HG03521 (cell line): ENCODE data around the gene LASP1NB.

Source experiments
- ATAC-seq: cut with Tn5 transposase; IDR thresholded peaks from one replicate; pipeline ENCODE4 v1.9.1; 2021; ENCODE audit warnings: mild to moderate bottlenecking, moderate library complexity; ENCODE audit not compliant: unreplicated experiment

Gene LASP1NB

GRCh38 chr17:38925263-38925995, at the start of gene LASP1NB:
Gene LASP1NB (plus strand): TSS chr17:38925614.
- ATAC-seq, result no peak

- ATAC-seq, result no peak
These were observed 48.1 kb upstream of the LASP1NB start for GRCh38 chr17:38877130-38877851.

- no peak for ATAC-seq
These were observed 45.3 kb upstream of the LASP1NB start for GRCh38 chr17:38879878-38880665.

DNA sequence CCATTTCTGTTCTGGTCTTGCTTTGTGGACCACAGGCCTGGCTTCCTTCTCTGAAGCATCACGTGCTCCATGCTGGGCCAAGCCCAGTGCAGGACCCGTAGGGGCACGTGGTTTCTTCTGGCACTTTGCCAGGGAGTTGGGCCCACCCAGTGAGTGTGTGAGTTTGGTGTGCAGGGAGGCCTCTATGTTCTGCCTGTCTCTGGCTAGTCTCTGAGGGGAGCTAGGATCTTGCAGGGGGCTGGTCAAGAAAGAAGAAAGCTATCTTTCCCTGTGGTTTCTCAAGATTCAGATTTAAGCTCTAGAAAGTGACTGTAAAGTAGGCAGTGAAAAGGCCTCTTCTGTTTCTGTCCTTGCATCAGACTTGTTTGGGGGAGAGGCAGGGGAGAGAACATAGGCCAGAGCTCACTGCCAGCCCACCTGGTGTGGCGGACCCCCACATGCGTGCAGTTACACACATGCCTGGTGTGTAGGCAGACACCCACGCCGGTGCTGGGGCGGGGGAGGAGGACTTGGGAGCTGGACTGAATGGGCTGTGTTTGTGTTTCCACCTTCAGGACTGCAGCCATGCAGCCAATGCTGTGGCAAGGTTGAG, 43.7 kb upstream of the LASP1NB start:
- ATAC-seq, result no peak

DNA sequence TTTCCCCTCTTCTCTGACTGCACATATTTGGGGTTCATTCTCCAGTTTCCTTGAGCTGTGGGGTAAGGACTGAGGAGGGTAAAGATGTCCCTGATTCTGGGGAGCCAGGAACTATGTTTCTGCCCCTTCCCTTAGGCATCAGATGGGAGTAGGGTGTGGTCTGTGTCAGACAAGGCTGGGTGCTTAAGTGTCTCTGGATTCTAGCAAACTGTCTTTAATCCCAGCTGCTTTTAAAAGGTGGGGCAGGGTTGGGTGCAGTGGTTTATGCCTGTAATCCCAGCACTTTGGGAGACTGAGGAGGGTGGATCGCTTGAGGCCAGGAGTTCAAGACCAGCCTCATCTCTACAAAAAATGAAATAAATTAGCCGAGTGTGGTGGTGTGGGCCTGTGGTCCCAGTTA, 42.5 kb upstream of the LASP1NB start:
- no peak for ATAC-seq

DNA sequence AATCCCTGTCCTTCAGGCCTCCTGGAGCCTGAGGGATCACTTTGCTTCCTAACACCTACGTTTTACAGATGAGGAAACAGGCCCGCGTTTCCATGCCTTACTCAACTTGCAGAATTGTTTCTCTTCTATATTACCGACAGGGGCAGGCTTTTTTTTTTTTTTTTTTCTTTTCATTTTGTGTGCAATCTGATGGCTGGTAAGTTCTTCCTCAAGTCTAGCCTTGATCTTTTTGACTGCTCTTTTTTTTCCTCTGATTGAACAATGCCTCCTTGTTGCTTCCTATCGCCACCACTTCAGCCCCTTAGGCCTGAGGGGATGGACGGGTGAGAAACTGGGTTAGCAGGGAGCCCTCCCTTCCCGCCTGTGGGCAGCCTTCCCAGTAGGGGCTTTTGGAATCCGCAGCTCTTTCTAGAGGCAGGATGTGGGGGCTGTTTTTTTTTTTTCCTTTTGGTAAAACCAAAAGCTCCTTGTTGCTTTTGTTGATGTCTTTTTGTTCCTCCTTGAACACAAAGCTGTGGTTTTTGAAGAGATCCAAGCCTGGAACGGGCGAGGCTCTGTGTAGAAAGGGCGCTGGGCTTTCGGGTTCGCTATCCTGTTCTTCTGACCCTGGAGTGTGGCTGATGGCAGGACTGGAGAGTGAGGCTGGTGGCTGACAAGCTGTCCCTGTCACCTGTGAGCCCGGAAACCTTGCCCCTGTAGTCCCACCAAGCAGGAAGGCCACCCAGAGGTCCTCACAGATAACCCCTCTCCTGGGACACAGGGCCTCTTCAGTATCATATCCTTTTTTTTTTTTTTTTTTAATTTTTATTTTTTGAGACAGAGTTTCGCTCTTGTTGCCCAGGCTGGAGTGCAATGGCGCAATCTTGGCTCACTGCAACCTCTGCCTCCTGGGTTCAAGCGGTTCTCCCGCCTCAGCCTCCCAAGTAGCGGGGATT, 41.6 kb upstream of the LASP1NB start:
- no peak for ATAC-seq

DNA sequence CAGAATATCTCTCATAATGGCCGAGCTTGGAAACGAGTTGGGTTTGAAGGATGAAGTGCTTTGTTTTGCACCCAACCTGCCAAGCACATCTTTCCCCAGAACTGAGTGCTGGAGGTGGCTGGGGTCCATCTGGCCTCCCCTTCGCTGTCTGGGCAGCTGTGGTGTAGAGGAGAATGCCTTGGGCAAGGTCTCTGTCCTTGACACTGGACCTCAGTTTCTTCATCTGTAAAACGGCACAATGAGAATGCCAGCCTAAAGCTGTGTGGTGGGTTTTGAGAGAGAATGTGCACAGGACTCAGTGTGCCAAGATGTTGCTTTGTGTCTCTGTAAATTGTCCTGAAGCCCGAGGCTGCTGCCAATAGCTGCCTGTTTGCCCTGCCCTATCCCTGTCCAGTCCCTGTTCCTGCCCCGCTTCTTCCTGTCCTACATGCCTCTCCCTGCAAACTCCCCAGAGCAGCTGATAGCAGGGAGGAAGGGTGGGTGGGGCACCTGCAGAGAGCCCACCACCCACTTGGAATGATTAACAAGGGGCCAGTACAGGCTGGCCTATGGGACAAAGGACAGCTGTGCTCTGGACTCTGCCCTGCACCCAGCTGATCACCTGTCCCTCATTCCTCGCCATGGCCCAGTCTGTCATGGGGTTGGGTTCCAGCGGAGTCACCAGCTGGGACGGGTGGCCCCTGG, 40.2 kb upstream of the LASP1NB start:
- no peak for ATAC-seq

DNA sequence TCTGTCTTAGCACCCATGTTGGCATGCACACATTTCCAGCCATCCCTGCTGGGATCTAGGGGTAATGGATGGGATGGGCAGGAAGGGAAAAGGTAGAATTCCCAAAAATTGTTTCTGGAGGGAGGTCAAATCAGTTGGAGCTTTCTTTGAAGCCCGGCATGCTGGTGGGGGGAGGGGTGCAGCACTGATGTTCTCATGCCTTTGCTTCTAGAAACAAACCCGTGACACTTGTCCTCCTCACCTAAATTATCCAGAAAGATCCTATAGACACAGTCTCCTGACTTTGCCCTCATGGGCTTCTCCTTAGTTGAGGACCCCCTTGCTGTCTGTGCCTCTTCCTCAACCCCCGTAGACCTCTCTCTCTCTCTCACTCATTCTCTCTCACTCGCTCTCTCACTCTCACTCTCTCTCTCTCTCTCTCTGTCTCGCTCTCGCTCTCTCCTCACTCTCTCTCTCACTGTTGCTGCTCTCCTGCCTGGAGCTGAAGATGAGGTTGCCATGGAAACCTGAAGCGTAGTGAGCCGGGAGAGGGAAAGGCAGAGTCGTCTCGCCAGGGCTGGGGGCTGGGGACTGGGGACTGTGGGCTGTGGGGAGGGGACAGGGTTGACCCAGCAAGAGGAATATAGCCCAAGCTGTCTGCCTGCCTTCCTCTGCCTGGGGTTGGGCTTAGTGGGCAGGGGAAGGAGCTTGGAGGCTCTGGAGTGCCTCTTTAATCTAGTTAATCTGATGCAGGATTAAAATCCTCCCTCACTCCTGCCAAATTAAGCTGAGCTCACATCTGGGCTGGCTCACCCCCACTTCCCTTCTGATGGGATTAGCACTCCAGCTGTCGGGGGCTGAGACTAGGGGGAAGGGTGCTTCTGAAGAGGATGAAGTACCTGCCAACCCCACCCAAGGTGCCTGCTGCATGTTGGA, 39.4 kb upstream of the LASP1NB start:
- ATAC-seq, result no peak

DNA sequence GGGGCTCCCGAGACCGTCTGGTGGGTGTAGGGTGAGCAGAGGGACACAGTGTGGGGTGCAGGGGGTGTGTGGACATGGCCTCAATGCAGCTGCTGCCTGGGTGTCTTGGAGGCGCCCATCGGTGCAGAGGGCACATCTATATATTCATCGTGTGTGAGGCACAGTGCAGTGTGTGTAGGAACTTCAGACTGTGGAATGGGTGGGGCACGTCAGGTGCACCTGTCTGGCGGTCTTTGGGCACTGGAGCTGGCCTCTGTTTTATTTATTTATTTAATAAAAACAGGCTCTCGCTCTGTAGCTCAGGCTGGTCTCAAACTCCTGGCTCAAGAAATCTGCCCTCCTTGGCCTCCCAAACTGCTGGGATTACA, 38.8 kb upstream of the LASP1NB start:
- no peak for ATAC-seq

- ATAC-seq, result no peak
These were observed 36.6 kb upstream of the LASP1NB start for GRCh38 chr17:38888842-38889241.

DNA sequence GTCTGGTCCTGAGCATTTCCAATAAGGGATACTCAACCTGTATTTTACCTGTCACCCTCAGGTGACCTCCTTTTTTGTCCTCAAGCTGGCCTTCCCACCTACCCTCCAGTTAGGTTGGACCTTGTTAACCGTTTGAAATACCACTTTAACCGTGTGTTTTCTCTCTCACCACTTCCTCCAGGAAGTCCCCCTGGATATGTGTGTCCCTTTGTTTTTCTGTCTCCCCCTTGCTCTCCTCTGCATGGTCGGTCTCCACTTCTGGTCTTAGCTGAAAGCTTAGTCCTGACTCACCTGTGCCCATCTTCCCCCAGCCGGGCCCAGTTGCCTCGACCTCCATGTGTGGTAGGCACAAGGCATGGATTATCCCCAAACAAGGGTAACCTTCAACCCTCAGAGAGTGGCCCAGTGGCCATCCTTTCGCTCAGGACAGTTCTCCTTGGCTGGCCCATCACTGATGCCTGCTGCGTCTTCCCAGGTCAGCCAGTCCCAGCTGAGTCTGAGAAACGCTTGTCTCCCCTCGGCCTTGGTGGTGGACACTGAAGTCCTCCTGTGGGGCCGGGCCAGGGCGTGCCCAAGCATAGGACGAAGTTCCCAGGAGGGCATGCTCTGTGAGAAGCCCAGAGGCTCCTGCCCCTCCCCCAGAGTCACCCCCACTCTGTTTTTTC, 35.5 kb upstream of the LASP1NB start:
- no peak for ATAC-seq

DNA sequence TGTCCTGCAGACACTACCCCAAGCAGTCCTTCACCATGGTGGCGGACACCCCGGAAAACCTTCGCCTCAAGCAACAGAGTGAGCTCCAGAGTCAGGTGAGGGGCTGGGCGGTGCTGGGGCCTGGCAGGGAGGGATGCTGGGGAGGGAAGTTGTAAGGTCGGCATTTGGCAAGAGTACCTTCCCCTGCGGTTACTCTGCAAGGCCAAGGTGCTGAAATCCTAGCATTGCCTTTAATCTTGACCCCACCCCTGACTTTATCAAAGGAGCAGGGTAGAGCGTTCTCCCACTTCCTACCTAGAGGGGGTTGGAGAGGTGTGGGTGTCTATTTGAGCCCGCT, 35.0 kb upstream of the LASP1NB start:
- ATAC-seq, result no peak

DNA sequence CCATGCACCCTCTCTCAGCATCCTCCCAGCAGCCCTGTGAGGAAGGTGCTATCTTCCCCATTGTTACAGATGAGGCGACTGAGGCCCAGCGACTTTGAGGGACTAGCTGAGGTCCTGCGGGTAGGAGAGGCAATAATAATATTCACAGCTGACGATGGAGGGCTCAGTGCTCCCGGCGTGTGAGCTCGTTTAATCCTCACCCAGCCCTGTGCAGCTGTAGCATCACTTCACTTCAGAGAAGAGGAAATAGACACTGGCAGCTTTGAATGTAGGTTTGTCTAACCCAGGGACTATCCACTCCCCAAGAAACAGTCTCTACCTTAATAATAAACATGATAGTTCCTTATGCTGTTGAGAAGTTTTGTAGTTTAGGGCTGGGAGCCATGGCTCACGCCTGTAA, 34.0 kb upstream of the LASP1NB start:
- no peak for ATAC-seq

DNA sequence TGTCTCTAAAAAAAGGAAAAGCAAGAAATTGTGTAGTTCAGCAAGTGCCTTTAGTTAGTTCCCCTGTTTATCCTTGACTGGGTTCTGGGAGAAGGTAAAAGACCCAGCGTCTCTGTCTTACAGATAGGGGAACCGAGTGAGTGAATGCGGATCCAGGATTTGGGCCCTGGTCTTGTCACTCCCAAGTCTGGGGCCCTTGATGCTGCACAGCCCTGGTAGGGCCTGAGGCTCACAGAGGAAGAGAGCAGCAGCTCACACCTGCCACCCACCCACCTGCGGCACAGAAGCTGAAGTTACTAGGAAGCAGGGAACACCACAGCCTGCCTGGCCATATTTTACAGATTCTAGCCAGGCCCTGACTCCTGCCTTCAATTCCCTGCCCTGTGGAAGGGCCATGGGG, 33.3 kb upstream of the LASP1NB start:
- no peak for ATAC-seq

- no peak for ATAC-seq
These were observed 32.8 kb upstream of the LASP1NB start for GRCh38 chr17:38892620-38893019.

- ATAC-seq, result no peak
These were observed 32.3 kb upstream of the LASP1NB start for GRCh38 chr17:38893113-38893512.

GRCh38 chr17:38893607-38894006, 31.8 kb upstream of the LASP1NB start:
- ATAC-seq, result no peak

DNA sequence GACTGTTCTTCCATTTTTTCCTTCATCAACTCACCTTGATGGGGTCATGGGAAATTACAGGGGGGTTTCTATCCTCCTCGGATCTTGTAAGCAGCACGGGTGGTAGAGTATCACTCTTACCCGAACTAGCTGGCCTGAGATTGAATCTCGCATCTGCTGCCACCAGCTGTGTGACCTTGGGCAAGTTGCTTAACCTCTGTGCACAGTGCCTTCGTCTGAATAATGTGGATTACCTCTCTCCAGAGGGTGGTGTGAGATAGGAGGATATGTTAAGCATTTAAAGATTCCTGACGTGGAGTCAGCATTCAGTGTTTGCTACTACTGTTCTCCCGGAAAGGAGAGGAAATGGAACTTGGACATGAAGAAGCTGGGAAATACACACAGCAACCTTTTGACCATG, 31.1 kb upstream of the LASP1NB start:
- ATAC-seq, result no peak
